ENCODE results near the gene RAD51C. TPM values are rescaled to one million over a fixed set of nuclear protein-coding genes. Genes with fewer than 3 reads are reported as not detected.
A peak's percentile ranks its signal among the peaks of the same experiment; 100 is the strongest.

RAD51C gene
- total and polyA plus RNA-seq, 9 of the 15 experiments (the other 6 are each of a cell fraction or from before 2014, with no cell fraction given), result 93.9 to 341 (median 135) TPM

- no peak for TF ChIP-seq CUX1 (CRISPR knock-in tag; IDR thresholded peaks at IDR 0.05)
- TF ChIP-seq ZNF165 (CRISPR knock-in tag; IDR thresholded peaks at IDR 0.05; ENCODE audit: borderline replicate concordance), result no peak
- peak in 1 of 3 experiments; percentile 86 for TF ChIP-seq YY1 (IDR thresholded peaks at IDR 0.05; ENCODE audit: borderline replicate concordance in 1 of 3, control insufficient read depth in 1 of 3, extremely low read depth in 1 of 3, insufficient read depth in 3 of 3, insufficient read length in 1 of 3, insufficient replicate concordance in 2 of 3, low read depth in 1 of 3, low read length in 2 of 3)
- TF ChIP-seq SMARCA5 (IDR thresholded peaks at IDR 0.05), result no peak
- TF ChIP-seq ZNF551 (CRISPR knock-in tag; IDR thresholded peaks at IDR 0.05), result peak; percentile 99
- TF ChIP-seq ZBTB40 (IDR thresholded peaks at IDR 0.05), result peak; percentile 20; the same call in 1 of the 2 replicates
- TF ChIP-seq ZBTB40 (CRISPR knock-in tag; IDR thresholded peaks at IDR 0.05), result peak; percentile 76
- TF ChIP-seq ZFPM2 (CRISPR knock-in tag; IDR thresholded peaks at IDR 0.05), result peak; percentile 99
- TF ChIP-seq TGIF2 (CRISPR knock-in tag; IDR thresholded peaks at IDR 0.05), result peak; percentile 92
- TF ChIP-seq ZFX (CRISPR knock-in tag; IDR thresholded peaks at IDR 0.05), result peak; percentile 21; the same call in 1 of the 2 replicates
- no peak for TF ChIP-seq SAP30 (IDR thresholded peaks at IDR 0.05; ENCODE audit: borderline replicate concordance, insufficient read depth, low read depth, low read length, poor library complexity, severe bottlenecking)
Observed at GRCh38 chr17:58658804-58659713, 33.3 kb upstream of the RAD51C start (continued).

Measured in K562 (cell line).